Measurements from ENCODE around the gene GAS7.
"Not testable (repeated sequence)": the region's sequence is repeated elsewhere in the genome, so short reads cannot be mapped to it uniquely, and the experiment has no call there.

Gene GAS7

GRCh38 chr17:9926150-9926804, 272.1 kb downstream of the GAS7 start:
- DNase-seq (ENCODE audit: low read depth): no peak
- TF ChIP-seq, protein P1, sequence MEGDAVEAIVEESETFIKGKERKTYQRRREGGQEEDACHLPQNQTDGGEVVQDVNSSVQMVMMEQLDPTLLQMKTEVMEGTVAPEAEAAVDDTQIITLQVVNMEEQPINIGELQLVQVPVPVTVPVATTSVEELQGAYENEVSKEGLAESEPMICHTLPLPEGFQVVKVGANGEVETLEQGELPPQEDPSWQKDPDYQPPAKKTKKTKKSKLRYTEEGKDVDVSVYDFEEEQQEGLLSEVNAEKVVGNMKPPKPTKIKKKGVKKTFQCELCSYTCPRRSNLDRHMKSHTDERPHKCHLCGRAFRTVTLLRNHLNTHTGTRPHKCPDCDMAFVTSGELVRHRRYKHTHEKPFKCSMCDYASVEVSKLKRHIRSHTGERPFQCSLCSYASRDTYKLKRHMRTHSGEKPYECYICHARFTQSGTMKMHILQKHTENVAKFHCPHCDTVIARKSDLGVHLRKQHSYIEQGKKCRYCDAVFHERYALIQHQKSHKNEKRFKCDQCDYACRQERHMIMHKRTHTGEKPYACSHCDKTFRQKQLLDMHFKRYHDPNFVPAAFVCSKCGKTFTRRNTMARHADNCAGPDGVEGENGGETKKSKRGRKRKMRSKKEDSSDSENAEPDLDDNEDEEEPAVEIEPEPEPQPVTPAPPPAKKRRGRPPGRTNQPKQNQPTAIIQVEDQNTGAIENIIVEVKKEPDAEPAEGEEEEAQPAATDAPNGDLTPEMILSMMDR (IDR thresholded peaks at IDR 0.05; ENCODE audit: control insufficient read depth, insufficient read depth, low read depth, low read length, missing control alignments): no peak
- H3K4me3 ChIP-seq (ENCODE audit: control insufficient read depth, low read depth, low read length): no peak overlapping the region

DNA sequence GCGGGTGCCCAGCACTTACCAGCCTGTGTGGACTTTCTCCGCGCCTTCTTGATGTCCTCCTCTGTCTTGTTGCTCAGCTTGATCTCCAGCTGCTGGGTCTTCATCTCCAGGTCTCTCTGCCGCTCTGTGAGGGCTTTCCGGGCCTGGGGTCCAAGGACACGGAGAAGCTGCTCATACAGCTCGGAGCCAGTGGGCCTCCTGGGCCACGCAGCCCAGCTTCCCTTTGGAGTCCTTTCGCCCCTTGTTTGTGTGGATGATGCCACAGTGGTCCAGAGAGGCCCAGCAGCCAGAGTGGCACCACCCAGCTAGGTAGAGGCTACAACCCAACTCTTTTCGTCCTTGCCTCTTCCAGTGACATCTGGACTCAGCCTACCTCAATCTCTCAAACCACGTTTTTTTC, 272.9 kb downstream of the GAS7 start:
- no peak overlapping the region for H3K4me3 ChIP-seq (ENCODE audit: control insufficient read depth, low read depth, low read length)
- TF ChIP-seq, protein P1 (IDR thresholded peaks at IDR 0.05; ENCODE audit: control insufficient read depth, insufficient read depth, low read depth, low read length, missing control alignments): no peak
- no peak for DNase-seq (ENCODE audit: low read depth)

DNA sequence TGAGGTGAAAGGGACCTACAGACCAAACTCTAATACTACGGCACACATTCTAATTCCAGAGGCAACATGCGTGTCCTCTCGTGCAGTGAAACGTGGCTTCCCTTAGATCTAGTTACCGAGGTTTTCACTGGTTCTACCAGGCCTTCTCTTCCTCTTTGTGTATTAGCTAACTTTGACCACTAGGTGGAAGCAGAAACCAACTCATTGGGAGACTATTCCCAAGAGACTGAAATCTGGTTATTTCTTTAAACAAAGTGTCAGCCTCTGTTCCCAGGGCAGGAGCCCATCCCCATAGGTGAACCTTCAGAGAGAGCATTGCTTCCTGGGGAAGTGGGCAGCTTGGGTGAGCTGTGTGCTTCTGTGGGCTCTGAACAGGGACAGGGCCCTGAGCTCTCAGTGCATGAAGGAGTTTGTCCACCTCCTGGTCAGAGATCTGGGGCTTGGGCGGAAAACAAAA, 273.6 kb downstream of the GAS7 start:
- TF ChIP-seq, protein P1 (IDR thresholded peaks at IDR 0.05; ENCODE audit: control insufficient read depth, insufficient read depth, low read depth, low read length, missing control alignments): peak; percentile 75
- peak; percentile 20 for DNase-seq (ENCODE audit: low read depth)

GRCh38 chr17:9922012-9922848, 276.2 kb downstream of the GAS7 start:
- no peak overlapping the region for H3K4me3 ChIP-seq (ENCODE audit: control insufficient read depth, low read depth, low read length)
- TF ChIP-seq, protein P1 (IDR thresholded peaks at IDR 0.05; ENCODE audit: control insufficient read depth, insufficient read depth, low read depth, low read length, missing control alignments): no peak
- no peak for DNase-seq (ENCODE audit: low read depth)

More for the DNA sequence above, 273.6 kb downstream of the GAS7 start:
- H3K4me3 ChIP-seq (ENCODE audit: control insufficient read depth, low read depth, low read length): no peak overlapping the region

DNA sequence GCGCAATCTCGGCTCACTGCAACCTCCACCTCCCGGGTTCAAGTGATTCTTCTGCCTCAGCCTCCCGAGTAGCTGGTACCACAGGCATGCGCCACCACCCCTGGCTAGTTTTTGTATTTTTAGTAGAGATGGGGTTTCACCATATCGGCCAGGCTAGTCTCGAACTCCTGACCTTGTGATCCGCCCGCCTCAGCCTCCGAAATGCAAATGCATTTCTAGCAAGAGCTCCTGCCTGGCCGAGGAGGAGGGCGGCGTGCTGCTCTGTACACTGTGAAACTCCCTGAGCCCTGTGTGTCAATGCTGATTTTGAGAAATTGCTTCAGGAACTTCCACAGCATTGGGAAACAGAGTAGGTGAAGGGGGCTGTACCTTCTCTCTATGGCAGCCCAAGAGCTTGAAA, 277.2 kb downstream of the GAS7 start:
- not testable (repeated sequence) for DNase-seq (ENCODE audit: low read depth); H3K4me3 ChIP-seq (ENCODE audit: control insufficient read depth, low read depth, low read length)

- no peak overlapping the region for H3K4me3 ChIP-seq (ENCODE audit: control insufficient read depth, low read depth, low read length)
- DNase-seq (ENCODE audit: low read depth): no peak
- TF ChIP-seq, protein P1 (IDR thresholded peaks at IDR 0.05; ENCODE audit: control insufficient read depth, insufficient read depth, low read depth, low read length, missing control alignments): no peak
Observed at GRCh38 chr17:9918804-9919352, 279.5 kb downstream of the GAS7 start.

- TF ChIP-seq, protein P1 (IDR thresholded peaks at IDR 0.05; ENCODE audit: control insufficient read depth, insufficient read depth, low read depth, low read length, missing control alignments): no peak
- DNase-seq (ENCODE audit: low read depth): no peak
- no peak overlapping the region for H3K4me3 ChIP-seq (ENCODE audit: control insufficient read depth, low read depth, low read length)
Observed at GRCh38 chr17:9918352-9918751, 280.1 kb downstream of the GAS7 start.

All from AG09309 (cell line).